GM19372 (cell line): Measurements from ENCODE around the gene ULK4.
"Not testable (repeated sequence)": the region's sequence is repeated elsewhere in the genome, so short reads cannot be mapped to it uniquely, and the experiment has no call there.

Experiments
- ATAC-seq: cut with Tn5 transposase; IDR thresholded peaks from one replicate; pipeline ENCODE4 v1.9.1; 2021; ENCODE audit warnings: mild to moderate bottlenecking, low read depth, moderate library complexity; ENCODE audit not compliant: unreplicated experiment

The ULK4 gene

DNA sequence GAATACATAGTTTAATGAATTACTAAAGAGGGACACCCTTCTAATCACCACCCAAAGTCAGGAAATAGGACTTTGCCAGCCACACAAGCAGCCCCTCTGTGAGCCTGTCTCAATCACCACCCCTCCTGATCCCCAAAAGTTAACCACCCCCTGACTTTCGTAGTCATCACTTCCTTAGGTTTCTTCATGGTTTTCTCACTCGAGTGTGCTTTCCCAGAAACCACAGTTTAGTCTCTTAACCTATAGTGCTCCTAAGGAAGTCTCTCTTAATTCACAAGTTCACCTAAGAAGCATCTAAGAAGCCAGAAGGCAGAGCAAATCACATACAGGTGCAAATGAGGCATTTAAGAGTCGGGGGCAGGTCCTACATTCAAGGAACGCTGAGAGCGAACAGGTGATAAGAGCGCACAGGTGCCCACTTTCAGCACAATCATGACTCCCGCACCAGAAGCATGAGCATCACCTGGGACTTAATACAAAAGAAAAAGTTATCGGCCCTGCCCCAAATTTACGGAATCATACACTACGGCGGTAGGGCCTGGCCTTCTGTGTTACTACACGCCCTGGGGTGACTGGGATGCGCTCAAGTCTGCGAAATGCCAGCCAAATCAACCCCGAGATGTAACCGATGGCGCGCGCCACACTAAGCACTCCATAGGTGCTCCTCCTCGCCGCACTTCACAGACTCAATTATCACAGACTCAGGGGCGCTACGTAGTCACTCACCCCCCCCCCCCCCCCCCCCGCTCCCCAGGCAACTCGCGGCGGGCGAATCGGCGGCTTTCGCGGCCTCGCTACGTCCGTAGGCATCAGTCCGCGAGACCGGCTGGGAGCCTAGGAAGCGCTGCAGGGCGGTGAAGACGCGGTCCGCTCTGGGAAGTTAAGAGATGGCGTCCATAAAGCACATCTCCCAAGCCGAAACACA is 815 bp downstream of the ULK4 start:
- ATAC-seq, result peak; percentile 6

DNA sequence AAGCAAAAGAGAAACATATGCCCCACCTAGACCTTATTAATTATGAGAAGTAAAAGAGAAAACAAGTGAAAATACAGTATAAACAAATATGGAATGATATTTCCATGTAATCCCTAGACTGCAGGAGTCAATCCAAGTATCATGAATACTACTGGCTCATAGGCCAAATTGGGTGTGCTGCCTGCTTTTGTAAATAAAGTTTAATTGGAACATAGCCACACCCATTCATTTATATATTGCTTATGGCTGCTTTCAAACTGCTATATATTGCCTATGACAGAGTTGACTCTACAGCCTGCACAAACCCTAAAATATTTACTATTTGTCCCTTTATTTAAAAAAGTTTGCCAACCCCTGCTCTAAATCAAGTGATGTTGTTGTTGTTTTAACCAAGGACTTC is 5.3 kb downstream of the ULK4 start:
- no peak for ATAC-seq

GRCh38 chr3:41955192-41955591 is 6.7 kb downstream of the ULK4 start:
- ATAC-seq, result no peak

- ATAC-seq, result no peak
These were observed 18.5 kb downstream of the ULK4 start for GRCh38 chr3:41943311-41943843.

GRCh38 chr3:41940393-41940792 is 21.5 kb downstream of the ULK4 start:
- ATAC-seq, result no peak

DNA sequence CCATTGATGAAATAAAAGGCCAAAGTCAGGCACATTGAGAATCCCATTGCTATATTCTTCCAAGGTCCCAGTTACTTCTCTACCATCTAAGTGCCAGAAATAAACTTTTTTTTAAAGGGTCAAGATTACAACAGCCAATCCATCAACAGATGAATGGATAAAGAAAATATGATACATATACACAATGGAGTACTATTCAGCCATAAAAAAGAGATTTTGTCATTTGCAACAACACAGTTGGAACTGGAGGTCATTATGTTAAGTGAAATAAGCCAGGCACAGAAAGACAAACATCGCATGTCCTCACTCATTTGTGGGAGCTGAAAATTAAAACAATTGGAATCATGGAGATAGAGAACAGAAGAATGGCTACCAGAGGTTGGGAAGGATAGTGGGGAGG is 25.5 kb downstream of the ULK4 start:
- no peak for ATAC-seq

DNA sequence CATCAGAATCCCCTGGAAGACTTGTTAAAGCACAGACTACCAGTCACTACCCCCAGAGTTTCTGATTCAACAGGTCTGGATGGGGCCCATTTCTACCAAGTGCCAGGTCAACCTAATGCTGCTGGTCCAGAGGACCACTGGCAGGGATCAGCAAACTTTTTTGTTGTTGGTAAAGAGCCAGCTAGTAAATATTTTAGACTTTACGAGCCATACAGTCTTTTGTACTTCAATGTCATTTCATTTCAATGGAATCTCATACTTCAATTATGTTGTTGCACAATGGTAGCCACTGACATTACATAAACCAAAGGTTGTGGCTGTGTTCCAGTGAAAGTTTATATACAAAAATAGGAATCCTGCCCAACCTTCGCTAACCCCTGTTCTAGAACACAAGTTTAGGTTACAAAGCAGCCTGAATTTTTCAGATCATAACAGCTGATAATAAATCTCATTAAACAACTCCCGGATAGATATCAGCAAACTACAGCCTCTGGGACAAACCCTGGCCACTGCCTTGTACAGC is 28.7 kb downstream of the ULK4 start:
- no peak for ATAC-seq

GRCh38 chr3:41932464-41932863 is 29.4 kb downstream of the ULK4 start:
- ATAC-seq, result no peak

DNA sequence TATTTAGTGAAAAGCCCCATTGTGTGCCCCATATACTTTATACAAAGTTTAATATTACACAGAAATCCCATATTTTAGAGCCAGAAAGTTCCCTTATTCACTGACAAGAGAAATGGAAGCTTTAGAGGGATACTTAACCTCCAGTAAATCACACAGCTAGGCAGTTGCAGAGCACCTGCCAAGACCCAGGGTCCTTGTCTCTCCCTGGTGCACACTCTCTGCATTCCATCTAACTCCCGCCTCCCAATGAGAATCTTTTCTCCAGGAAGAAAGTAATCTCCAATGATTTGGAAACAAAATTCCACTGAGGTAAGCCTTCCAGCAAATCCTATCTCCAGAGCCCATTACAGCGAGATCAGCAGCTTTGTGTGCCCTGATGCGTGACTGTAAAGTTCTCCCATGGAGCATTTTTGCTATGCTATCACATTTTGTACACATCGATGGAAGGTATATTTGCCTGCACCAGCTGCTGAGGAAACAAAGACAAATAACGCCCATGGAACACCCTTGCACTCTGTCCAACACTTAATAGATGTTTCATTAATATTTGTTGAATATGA is 41.4 kb downstream of the ULK4 start:
- ATAC-seq, result no peak

DNA sequence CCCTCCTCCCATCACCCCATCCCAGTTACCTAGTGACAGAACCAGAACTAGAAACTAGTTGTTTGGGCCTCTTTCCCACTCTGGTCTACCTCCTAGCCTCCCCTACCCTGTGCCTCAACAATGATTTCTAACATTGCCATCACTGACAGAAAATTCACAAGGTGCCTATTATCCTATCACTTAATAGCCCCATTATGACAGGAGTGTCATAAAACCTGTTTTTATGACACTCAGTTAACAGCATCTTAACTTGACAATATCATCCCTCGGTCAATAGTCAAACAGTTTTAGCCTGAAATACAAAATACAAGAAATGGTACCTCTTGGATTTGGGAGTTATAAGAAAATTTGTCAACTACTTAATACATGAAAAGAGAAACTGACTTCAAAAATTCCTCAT is 46.5 kb downstream of the ULK4 start:
- ATAC-seq, result no peak

DNA sequence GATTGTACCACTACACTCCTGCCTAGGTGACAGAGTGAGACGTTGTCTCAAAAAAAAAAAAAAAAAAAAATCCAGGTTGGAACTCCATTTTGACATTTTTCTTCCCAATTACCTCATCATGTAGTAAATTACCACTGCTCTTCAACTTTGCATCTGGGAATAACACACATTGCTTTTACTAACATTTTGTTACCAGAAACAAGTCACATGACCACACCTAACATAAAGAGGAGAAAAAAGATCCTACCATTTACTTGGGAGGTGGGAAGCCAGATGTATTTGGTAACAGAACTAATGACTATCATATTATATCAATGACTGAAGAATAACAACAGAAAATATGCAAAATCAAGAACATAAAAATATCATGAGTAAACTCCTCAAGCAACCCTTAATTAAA is 49.6 kb downstream of the ULK4 start:
- ATAC-seq, result no peak

DNA sequence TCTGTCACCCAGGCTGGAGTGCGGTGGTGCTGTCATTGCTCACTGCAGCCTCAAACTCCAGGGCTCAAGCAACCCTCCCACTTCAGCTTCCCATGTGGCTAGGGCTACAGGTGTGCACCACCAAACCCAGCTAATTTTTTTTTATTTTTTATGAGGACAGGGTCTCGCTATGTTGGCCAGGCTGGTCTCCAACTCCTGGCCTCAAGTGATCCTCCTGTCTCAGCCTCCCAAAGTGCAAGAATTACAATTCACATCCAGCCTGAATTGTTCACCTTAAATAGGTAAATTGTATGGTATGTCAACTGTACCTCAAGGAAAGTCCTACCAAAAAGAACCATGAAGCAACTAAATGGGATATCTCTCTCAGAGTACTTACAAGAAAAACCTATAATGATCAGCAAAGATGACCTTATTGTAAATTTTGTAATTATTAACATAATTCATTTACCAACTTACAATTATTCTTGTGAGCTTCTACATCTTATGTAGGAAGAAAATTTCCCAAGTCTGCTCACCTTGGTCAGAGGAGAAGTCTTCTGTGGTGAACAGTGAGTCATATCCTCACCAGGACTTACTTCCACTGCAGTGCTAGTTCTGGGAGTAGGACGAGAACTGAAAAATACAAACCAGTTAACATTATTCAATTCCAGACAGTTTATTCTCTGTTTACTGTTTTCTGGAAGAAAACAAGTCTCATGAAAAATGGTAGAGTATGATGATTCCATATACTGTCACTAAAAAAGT is 54.4 kb downstream of the ULK4 start:
- no peak for ATAC-seq

DNA sequence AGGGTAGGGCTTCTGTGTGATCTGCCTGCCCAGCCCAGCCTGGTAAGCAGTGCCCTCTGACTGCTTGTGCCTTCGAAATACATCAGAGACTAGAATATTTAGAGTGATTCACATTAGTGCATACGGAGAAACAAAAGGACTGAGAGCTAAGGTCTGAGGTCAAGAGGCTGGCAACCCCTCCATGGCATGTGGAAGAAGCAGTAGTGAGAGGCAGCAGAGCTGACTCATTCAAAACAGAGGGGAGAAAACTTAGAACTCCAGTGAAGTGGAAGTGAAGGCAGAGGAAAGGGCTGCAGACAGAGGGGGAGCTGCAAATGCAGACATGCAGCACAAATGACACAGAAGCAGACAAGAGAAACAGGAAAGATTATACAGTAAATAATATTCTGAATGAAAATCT is 61.6 kb downstream of the ULK4 start:
- ATAC-seq, result no peak

- no peak for ATAC-seq
These were observed 63.3 kb downstream of the ULK4 start for GRCh38 chr3:41898631-41899030.

GRCh38 chr3:41893977-41894376 is 67.9 kb downstream of the ULK4 start:
- no peak for ATAC-seq

- no peak for ATAC-seq
These were observed 73.4 kb downstream of the ULK4 start for GRCh38 chr3:41888368-41889076.

- no peak for ATAC-seq
These were observed 78.9 kb downstream of the ULK4 start for GRCh38 chr3:41882956-41883355.

- no peak for ATAC-seq
These were observed 80.6 kb downstream of the ULK4 start for GRCh38 chr3:41881233-41881821.

- ATAC-seq, result no peak
These were observed 81.5 kb downstream of the ULK4 start for GRCh38 chr3:41880387-41880786.

DNA sequence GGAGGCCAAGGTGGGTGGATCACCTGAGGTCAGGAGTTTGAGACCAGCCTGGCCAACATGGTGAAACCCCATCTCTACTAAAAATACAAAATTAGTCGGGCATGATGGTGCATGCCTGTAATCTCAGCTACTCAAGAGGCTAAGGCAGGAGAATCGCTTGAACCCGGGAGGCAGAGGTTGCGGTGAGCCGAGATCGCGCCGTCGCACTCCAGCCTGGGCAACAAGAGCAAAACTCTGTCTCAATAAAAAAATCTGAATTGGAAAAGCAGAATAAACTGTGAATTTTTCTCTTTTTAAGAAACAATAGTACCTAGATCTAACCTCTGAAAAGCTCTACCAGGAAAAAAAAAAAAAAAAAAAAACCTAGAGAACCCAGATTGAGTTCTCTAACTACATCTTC is 84.2 kb downstream of the ULK4 start:
- not testable (repeated sequence) for ATAC-seq
